Left colon (tissue), 2 donors: ENCODE results near the gene FCGR3B. TPM values are rescaled to one million over a fixed set of nuclear protein-coding genes. Genes with fewer than 3 reads are reported as not detected.
"Not testable (repeated sequence)": the region's sequence is repeated elsewhere in the genome, so short reads cannot be mapped to it uniquely, and the experiment has no call there.

Source experiments
- ATAC-seq: fragments of 200-7000 bp; cut with Tn5 transposase; one replicate; pipeline ENCODE4 v1.9.1; 2020; ENCODE audit warnings: mild to moderate bottlenecking, moderate library complexity
- DNase-seq, 2 donors: peaks; one replicate each; pipeline ENCODE4 v3.0.0-alpha.2; 2020
- intact Hi-C, 2 donors: fragments of 100-400 bp; cut with DNase I in 1 of 2; cut with micrococcal nuclease in 1 of 2; formaldehyde crosslinking; loops; one replicate each; pipeline versions ENCODE4 v1.11.2 to v1.14.0; 2022; cut with DNase I, micrococcal nuclease
- total RNA-seq, 2 donors: library from RNA; stranded (reverse); fragmentation: NEBNext Ultra II Directional; extraction: Animal tissue kit (Norgen Biotek cat#: 25700); gene quantifications; one replicate each; pipeline ENCODE4 v1.2.1, GENCODE V29; 2021
- donor health status: DM: no; HTN: no; CAD: no.
- donor health status: DM: yes; HTN: yes; CAD: no.

The FCGR3B gene
- total RNA-seq, 2 donors from 2014 or later = 0.50 to 0.58 TPM

DNA sequence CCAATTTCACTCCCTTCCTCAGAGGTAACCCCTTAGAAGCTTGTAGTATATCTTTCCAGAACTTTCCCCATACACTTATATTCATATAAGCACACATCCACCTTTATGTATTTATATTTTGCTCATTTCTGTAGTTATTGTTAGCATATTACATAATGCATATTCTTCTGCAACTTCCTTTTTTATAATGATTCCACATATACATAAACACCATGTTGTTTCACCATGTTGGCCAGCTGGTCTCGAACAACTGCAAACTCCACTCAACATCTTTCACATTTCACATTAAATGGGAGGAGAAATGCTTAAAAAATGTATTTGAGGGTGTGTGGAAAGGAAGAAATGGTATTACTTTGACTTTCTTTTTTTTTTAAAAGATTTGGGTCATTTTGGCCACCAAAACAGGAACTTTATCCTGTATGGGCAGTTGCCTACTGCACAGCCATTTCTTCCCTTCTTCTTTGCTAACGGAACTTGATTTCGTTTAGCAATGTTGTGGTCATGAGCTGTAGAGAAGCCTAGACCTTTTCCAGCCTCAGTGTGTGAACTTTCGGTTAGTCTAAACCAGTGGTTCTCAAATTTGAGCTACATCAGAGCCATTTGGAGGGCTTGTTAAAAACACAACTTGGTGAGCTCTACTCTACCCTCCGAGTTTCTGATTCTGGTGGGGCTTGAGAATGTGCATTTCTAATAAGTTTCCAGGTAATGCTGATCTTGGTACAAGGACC lies 12.7 kb upstream of the FCGR3B start:
- DNase-seq, intact Hi-C loops, ATAC-seq: not testable (repeated sequence)

- ATAC-seq, DNase-seq, intact Hi-C loops: not testable (repeated sequence)
Measured at GRCh38 chr1:161642697-161643096, 11.7 kb upstream of the FCGR3B start.

DNA sequence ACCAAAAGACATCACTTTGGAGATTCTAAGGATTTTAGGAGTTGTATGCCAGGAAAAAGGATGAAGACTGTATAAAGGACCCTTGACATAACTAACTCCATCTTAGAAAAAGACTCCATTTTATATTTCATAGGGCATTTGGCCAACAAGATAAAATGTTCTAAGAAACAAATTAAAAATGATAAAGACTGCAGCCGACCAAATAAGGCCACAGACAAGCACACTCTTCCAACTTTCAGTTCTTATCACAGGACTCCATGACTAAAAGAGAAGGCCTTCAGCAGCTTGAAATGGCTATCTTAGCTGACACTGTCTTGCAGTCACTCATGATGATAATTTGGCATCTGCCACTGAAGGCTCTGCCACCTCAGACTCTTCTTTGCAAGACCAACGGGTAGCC lies 8.2 kb upstream of the FCGR3B start:
- DNase-seq, ATAC-seq, intact Hi-C loops: not testable (repeated sequence)

GRCh38 chr1:161638251-161638993 lies 7.4 kb upstream of the FCGR3B start:
- ATAC-seq, intact Hi-C loops, DNase-seq: not testable (repeated sequence)

DNA sequence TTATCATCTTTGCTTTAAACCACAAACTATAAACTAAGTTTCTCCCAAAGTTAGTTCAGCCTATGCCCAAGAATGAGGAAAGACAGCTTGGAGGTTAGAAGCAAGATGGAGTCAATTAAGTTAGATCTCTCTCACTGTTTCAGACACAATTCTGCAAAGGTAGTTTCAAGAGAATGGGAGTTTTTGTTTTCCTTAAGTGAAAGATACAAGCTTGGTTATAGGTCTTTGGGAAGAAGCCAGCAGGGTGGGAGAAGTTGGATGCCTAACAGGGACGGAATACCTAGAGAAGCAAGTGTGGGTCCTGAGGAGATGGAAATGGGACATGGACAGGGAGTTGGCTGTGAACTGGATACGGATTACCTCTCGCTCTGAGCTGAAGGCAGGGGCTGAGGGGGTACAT lies 6.0 kb upstream of the FCGR3B start:
- DNase-seq, ATAC-seq, intact Hi-C loops: not testable (repeated sequence)

GRCh38 chr1:161636189-161636782 lies 5.3 kb upstream of the FCGR3B start:
- ATAC-seq, intact Hi-C loops: not testable (repeated sequence)

GRCh38 chr1:161634993-161635392 lies 4.0 kb upstream of the FCGR3B start:
- DNase-seq, ATAC-seq, intact Hi-C loops: not testable (repeated sequence)

More at GRCh38 chr1:161636189-161636782, 5.3 kb upstream of the FCGR3B start:
- DNase-seq = not testable (repeated sequence)

GRCh38 chr1:161630128-161630742 lies 741 bp downstream of the FCGR3B start:
- DNase-seq, intact Hi-C loops, ATAC-seq: not testable (repeated sequence)

GRCh38 chr1:161626445-161627146 lies 4.4 kb downstream of the FCGR3B start:
- ATAC-seq, DNase-seq, intact Hi-C loops: not testable (repeated sequence)

GRCh38 chr1:161624605-161625004 lies 6.4 kb downstream of the FCGR3B start:
- DNase-seq, ATAC-seq, intact Hi-C loops: not testable (repeated sequence)

DNA sequence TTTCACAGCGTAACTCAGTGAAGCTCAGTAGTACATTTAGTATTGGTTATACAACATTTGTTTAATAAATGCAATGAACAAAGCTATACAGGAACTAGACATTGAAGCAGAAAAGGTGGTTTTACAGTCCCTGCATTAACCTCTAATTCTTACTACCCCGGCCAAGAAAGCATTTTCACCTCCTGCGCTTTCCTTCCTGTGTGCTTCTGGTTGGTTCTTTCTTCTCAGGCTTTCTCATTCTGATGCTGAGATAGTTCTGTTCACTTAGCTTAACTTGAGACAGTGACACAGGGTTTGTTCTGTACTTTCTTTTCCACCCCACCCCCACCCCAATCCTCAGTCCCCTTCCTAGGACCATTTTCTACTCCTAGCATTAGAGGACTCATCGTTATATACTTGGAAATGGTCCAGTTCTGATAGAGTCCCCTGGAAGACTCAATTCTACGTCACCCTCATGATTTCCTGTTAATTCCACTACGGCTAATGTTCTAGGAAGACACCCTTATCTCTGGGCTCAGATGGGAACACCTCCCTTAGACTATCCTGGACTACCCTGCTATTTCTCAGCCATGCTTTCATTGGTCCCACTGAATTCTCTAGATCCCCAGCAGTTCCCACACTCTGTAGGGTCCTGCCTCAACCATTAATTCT lies 7.5 kb downstream of the FCGR3B start:
- DNase-seq, intact Hi-C loops, ATAC-seq: not testable (repeated sequence)

DNA sequence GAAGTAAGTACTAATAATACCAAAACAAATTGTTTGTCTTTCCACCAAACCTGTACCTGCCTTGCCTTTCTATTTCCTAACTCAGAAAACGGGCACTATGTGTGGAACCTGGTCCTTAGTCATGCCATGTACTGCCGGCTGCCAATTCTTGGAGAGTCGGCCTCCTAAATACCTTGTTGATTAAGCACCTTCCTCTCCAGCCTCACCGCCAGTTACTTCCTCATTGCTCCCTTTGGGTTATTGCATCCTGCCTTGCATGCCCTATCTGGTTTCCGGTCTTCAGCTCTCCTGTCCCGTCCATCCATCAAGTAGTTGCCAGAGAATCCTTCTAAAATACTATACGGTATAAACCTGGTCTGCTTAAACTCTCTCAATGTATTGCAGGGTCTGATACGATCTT lies 8.9 kb downstream of the FCGR3B start:
- peak; percentile 52 for ATAC-seq
- DNase-seq, intact Hi-C loops: not testable (repeated sequence)

DNA sequence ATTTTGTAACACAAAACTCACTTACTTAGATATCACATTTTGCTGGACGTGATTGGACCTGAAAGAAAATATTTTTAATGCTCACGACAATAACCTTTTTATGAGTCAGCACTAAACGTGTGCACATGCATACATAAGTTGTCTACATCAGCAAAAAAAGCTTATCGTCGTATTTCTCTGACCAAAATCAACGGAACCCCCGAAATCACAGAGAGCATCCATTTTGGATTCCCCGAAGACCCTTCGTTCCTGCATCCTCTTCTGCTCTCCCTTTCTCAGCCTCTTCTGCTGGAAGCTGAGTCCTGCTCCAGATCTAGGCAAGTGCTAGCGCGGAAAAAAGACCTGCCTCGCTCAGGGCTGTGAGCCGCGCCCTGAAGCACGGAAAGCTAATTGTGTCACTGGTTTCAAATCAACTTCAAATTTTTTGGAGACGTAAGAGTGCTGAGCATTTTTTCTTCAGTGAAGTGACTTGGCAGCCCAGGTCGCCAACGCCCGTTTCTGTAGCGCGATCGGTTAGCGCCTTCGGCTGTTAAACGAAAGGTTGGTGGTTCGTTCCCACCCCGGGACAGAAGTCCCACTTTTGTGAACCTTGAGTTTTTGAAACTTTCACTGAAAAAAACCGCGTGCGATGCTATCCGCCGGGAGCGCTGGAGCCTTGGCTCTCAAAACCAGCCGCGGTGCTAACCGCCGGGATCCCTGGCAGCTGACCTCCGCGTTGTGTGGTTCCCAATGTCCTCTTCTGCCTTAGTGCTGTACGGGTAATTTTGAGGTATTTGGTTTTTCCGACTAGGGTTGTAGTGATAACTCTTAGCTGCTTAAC lies 9.6 kb downstream of the FCGR3B start:
- intact Hi-C loops, ATAC-seq: not testable (repeated sequence)

GRCh38 chr1:161620399-161620798 lies 10.6 kb downstream of the FCGR3B start:
- intact Hi-C loops, ATAC-seq, DNase-seq: not testable (repeated sequence)

More for the DNA sequence above, 9.6 kb downstream of the FCGR3B start:
- DNase-seq = peak; percentile 30 to 40

DNA sequence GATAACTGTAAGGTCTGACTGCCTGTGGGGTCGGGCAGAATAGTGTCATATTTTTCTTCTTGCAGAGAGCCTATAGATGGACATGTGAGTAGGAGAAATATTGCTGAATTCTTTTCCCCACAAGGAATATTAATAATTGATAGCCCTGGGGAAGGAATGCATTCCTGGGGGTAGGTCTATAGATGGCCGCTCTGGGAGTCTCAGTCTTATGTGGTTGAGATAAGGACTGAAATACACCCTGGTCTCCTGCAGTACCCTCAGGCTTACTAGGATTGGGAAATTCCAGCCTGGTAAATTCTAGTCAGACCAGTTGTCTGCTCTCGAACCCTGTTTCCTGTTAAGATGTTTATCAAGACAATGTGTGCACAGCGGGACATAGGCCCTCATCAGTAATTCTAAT lies 12.5 kb downstream of the FCGR3B start:
- intact Hi-C loops, DNase-seq, ATAC-seq: not testable (repeated sequence)

DNA sequence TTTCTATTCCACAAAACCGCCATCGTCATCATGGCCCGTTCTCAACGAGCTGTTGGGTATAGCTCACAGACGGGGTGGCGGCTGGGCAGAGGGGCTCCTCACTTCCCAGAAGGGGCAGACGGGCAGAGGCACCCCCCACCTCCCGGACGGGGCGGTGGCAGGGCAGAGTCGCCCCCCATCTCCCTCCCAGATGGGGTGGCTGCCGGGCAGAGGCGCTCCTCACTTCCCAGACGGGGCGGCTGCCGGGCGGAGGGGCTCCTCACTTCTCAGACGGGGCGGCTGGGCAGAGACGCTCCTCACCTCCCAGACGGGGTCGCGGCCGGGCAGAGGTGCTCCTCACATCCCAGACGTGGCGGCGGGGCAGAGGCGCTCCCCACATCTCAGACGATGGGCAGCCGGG lies 14.6 kb downstream of the FCGR3B start:
- DNase-seq, ATAC-seq, intact Hi-C loops: not testable (repeated sequence)

GRCh38 chr1:161613142-161613514 lies 17.8 kb downstream of the FCGR3B start:
- ATAC-seq, DNase-seq, intact Hi-C loops: not testable (repeated sequence)
